OCI-LY7 (cell line): Measurements from ENCODE around the gene WASF3. TPM values are rescaled to one million over a fixed set of nuclear protein-coding genes. Genes with fewer than 3 reads are reported as not detected.

Source experiments
- BruUV-seq: library from RNA; stranded (reverse); fragments of 400-500 nt; replicated peaks from 2 replicates; lab custom pipeline; 2021; lab: Mats Ljungman, UMichigan
- CTCF ChIA-PET: fragments of 300-600 bp; sonication (Branson Sonifier 250); formaldehyde crosslinking; loops from one replicate; lab custom pipeline; 2022; ENCODE audit warnings: antibody characterized with exemption; ENCODE audit not compliant: unreplicated experiment; lab: Charles Lee
- POLR2A ChIA-PET: fragments of 300-600 bp; sonication (Branson Sonifier 250); formaldehyde crosslinking; loops from one replicate; lab custom pipeline; 2022; ENCODE audit warnings: antibody characterized with exemption; lab: Charles Lee
- DNase-seq: peaks from one replicate; pipeline ENCODE4 v3.0.0-alpha.2; 2015; ENCODE audit warnings: low spot score
- H2AFZ ChIP-seq: fragments of 200-600 bp; sonication (generic), shearing (Covaris generic); 2 replicates; pipeline ENCODE4 v1.6.1; 2014; ENCODE audit warnings: mild to moderate bottlenecking, antibody characterized with exemption, low read length, moderate library complexity
- H3K27ac ChIP-seq: fragments of 200-600 bp; sonication (generic); 2 replicates; pipeline ENCODE4 v1.5.1; 2014; ENCODE audit warnings: mixed run types, low read depth, mild to moderate bottlenecking, moderate library complexity, low read length, inconsistent platforms; ENCODE audit not compliant: poor library complexity, severe bottlenecking
- H3K36me3 ChIP-seq: fragments of 200-600 bp; sonication (generic); 2 replicates; pipeline ENCODE4 v1.6.1; 2014; ENCODE audit warnings: mild to moderate bottlenecking, antibody characterized with exemption, low read length, moderate library complexity, mixed read lengths; ENCODE audit not compliant: insufficient read depth
- H3K4me1 ChIP-seq: fragments of 200-600 bp; sonication (generic); 2 replicates; pipeline ENCODE4 v1.5.1; 2014; ENCODE audit warnings: mild to moderate bottlenecking, low read length; ENCODE audit not compliant: insufficient read depth, poor library complexity, severe bottlenecking
- H3K4me2 ChIP-seq: fragments of 200-600 bp; sonication (generic); 2 replicates; pipeline ENCODE4 v1.6.1; 2014; ENCODE audit warnings: mild to moderate bottlenecking, low read length
- H3K4me3 ChIP-seq: fragments of 200-600 bp; sonication (generic); 2 replicates; pipeline ENCODE4 v1.5.1; 2014; ENCODE audit warnings: mild to moderate bottlenecking, low read depth, low read length; ENCODE audit not compliant: poor library complexity, severe bottlenecking
- H3K79me2 ChIP-seq: fragments of 200-600 bp; sonication (generic); 2 replicates; pipeline ENCODE4 v1.6.1; 2016; ENCODE audit warnings: low read depth, mild to moderate bottlenecking, low read length, moderate library complexity, mixed read lengths; ENCODE audit not compliant: insufficient read depth
- H3K9me2 ChIP-seq: fragments of 200-600 bp; sonication (generic); 2 replicates; pipeline ENCODE4 v1.6.1; 2016; ENCODE audit warnings: mild to moderate bottlenecking, low read length, mixed read lengths; ENCODE audit not compliant: insufficient read depth
- H3K9me3 ChIP-seq: fragments of 200-600 bp; sonication (generic); 2 replicates; pipeline ENCODE4 v1.6.1; 2014; ENCODE audit warnings: mild to moderate bottlenecking, mixed run types, low read length, mixed read lengths
- H4K20me1 ChIP-seq: fragments of 200-600 bp; sonication (generic); 2 replicates; pipeline ENCODE4 v1.6.1; 2014; ENCODE audit warnings: mild to moderate bottlenecking, antibody characterized with exemption, low read length, moderate library complexity, mixed read lengths; ENCODE audit not compliant: insufficient read depth
- EZH2phosphoT487 ChIP-seq: fragments of 200-600 bp; sonication (generic); IDR thresholded peaks from 2 replicates; pipeline ENCODE4 v1.6.1; 2018; ENCODE audit warnings: low read depth, borderline replicate concordance, mild to moderate bottlenecking, mixed run types, antibody characterized with exemption, low read length, moderate library complexity, mixed read lengths
- intact Hi-C: fragments of 100-400 bp; cut with micrococcal nuclease; formaldehyde crosslinking; loops from one replicate; pipeline ENCODE4 v1.10.0; 2022; ENCODE audit not compliant: unreplicated experiment
- total RNA-seq, 2 experiments: library from RNA; depleted of rRNA in 1 of 2; stranded (reverse); fragments of >200 nt in 1 of 2; shearing (Covaris generic) in 1 of 2; gene quantifications; 2 replicates each; pipeline ENCODE4 v1.2.3, GENCODE V29; 2014 to 2022
- TF ChIP-seq, protein P1 (sequence below): fragments of 200-600 bp; sonication (generic); conservative IDR thresholded peaks from 2 replicates; pipeline ENCODE4 v1.5.1; 2014; ENCODE audit warnings: mild to moderate bottlenecking, antibody characterized with exemption, low read length, moderate library complexity, mixed read lengths

The WASF3 gene
- total RNA-seq, 2 experiments from 2014 or later, result 0.17 to 0.19 TPM

DNA sequence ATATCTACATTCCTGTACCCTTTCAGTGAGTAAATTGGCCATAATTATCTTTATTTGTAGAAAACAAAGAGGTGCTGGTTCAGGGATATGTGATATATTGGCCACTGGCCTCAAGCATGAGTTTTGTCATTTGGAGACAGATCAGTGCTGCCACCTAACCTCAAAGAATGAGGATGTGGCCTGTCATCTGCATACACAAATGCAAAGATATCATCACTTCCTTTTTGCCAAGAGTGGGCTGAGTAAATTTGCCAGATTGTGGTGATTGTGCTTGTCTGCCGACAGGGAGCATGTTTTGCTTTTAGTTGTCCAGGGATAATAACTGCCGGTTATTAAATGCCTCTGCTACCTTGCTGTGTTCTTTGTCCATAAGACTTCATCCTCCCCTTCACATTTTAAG, 44.2 kb downstream of the WASF3 start:
- Histone ChIP-seq H3K9me2 (no peaks in the 10 kb centered on the region), H3K4me3 (no peak overlapping the region), H3K4me2 (0 out of 2 replicates have a peak overlapping the region, but pooled peaks have one; percentile 11), H2AFZ (0 out of 2 replicates have a peak overlapping the region, but pooled peaks have one; percentile 15), H4K20me1 (no peaks in the 10 kb centered on the region), H3K36me3 (no peaks in the 10 kb centered on the region), H3K9me3 (no peaks in the 10 kb centered on the region), H3K27ac (no peak overlapping the region), H3K4me1 (peaks cover 9% of the 10 kb centered on the region), H3K79me2 (no peaks in the 10 kb centered on the region)
- ChIA-PET POLR2A (no interaction called here), CTCF (no interaction called here)
- DNase-seq, result peak; percentile 41
- BruUV-seq, result no TSS peak
- intact Hi-C loops, result no loop called here
- TF ChIP-seq EZH2phosphoT487, result no peak
- TF ChIP-seq, protein P1, sequence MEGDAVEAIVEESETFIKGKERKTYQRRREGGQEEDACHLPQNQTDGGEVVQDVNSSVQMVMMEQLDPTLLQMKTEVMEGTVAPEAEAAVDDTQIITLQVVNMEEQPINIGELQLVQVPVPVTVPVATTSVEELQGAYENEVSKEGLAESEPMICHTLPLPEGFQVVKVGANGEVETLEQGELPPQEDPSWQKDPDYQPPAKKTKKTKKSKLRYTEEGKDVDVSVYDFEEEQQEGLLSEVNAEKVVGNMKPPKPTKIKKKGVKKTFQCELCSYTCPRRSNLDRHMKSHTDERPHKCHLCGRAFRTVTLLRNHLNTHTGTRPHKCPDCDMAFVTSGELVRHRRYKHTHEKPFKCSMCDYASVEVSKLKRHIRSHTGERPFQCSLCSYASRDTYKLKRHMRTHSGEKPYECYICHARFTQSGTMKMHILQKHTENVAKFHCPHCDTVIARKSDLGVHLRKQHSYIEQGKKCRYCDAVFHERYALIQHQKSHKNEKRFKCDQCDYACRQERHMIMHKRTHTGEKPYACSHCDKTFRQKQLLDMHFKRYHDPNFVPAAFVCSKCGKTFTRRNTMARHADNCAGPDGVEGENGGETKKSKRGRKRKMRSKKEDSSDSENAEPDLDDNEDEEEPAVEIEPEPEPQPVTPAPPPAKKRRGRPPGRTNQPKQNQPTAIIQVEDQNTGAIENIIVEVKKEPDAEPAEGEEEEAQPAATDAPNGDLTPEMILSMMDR, result peak; percentile 52; the same call in 1 of the 2 replicates

GRCh38 chr13:26602783-26603182, 45.3 kb downstream of the WASF3 start:
- peaks cover 9% of the 10 kb centered on the region for H3K4me1 ChIP-seq
- no peaks in the 10 kb centered on the region for H3K9me2 ChIP-seq
- H3K27ac ChIP-seq, result no peak overlapping the region
- no peak for TF ChIP-seq EZH2phosphoT487
- TF ChIP-seq, protein P1, result no peak
- BruUV-seq, result no TSS peak
- no peaks in the 10 kb centered on the region for H3K36me3 ChIP-seq
- H2AFZ ChIP-seq, result no peak overlapping the region
- CTCF ChIA-PET, result interaction anchor here (0.9 kb wide), 1 partner anchor 92 kb away, joined by 3 read pairs; no protein-coding TSS in a partner anchor
- H3K9me3 ChIP-seq, result no peaks in the 10 kb centered on the region
- DNase-seq, result no peak
- no peaks in the 10 kb centered on the region for H4K20me1 ChIP-seq
- intact Hi-C loops, result no loop called here
- POLR2A ChIA-PET, result interaction anchor here (0.6 kb wide), 2 partner anchors 1178 to 1220 kb away, joined by 3 to 6 read pairs; no protein-coding TSS in a partner anchor
- H3K4me2 ChIP-seq, result no peak overlapping the region
- no peak overlapping the region for H3K4me3 ChIP-seq
- H3K79me2 ChIP-seq, result no peaks in the 10 kb centered on the region

- no peak overlapping the region for H3K4me2 ChIP-seq
- H4K20me1 ChIP-seq, result no peaks in the 10 kb centered on the region
- H3K4me1 ChIP-seq, result peaks cover 9% of the 10 kb centered on the region
- no peak overlapping the region for H3K4me3 ChIP-seq
- H3K27ac ChIP-seq, result no peak overlapping the region
- intact Hi-C loops, result no loop called here
- H3K36me3 ChIP-seq, result no peaks in the 10 kb centered on the region
- TF ChIP-seq EZH2phosphoT487, result no peak
- TF ChIP-seq, protein P1, result no peak
- H3K79me2 ChIP-seq, result no peaks in the 10 kb centered on the region
- H3K9me3 ChIP-seq, result no peaks in the 10 kb centered on the region
- BruUV-seq, result no TSS peak
- ChIA-PET CTCF (no interaction called here), POLR2A (interaction anchor here (1.1 to 1.2 kb wide), 2 partner anchors 144 to 266 kb away, joined by 3 to 5 read pairs; no protein-coding TSS in a partner anchor)
- H3K9me2 ChIP-seq, result no peaks in the 10 kb centered on the region
- no peak overlapping the region for H2AFZ ChIP-seq
- no peak for DNase-seq
Measured at GRCh38 chr13:26604784-26605545, 47.5 kb downstream of the WASF3 start.
